ENCODE results near the gene DNAJC4.

Gene DNAJC4

DNA sequence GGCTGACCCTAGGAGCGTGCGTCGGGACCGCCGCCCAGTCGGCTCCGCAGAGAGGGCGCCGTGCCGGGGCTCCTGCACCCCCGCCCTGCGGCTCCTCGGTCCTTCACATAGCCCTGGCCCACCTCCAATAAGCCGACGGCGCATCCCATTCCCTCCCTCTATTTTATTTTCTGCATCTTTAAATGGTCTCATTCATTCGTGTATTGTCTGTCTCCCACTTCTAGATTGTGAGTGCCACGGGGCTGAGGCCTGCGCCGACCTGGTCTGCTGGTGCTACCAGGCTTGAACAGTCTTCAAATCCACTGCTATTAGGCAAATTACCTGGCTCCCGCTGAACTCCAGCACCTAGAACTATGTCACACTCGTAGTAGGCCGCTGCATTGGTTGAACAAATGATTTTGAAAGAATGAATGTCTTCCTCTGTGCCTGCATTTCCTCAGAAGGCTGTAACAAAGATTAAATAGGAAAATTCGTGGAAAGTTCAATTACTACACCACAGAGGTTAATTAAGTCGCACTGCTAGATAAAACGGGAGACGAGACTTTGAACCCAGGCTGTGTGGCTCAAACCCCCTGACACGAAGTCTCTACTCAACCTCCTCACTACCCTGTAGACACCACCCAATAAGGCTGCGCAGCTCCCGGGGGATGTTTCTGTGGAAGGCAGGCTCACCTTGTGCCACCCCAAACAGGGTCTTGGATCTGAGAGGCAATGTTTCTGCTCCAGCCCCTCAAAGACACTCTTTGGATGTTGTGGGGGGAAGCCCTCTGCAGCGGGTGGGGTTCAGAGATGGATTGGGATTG lies 17.6 kb downstream of the DNAJC4 start:
- TF ChIP-seq, protein P1, sequence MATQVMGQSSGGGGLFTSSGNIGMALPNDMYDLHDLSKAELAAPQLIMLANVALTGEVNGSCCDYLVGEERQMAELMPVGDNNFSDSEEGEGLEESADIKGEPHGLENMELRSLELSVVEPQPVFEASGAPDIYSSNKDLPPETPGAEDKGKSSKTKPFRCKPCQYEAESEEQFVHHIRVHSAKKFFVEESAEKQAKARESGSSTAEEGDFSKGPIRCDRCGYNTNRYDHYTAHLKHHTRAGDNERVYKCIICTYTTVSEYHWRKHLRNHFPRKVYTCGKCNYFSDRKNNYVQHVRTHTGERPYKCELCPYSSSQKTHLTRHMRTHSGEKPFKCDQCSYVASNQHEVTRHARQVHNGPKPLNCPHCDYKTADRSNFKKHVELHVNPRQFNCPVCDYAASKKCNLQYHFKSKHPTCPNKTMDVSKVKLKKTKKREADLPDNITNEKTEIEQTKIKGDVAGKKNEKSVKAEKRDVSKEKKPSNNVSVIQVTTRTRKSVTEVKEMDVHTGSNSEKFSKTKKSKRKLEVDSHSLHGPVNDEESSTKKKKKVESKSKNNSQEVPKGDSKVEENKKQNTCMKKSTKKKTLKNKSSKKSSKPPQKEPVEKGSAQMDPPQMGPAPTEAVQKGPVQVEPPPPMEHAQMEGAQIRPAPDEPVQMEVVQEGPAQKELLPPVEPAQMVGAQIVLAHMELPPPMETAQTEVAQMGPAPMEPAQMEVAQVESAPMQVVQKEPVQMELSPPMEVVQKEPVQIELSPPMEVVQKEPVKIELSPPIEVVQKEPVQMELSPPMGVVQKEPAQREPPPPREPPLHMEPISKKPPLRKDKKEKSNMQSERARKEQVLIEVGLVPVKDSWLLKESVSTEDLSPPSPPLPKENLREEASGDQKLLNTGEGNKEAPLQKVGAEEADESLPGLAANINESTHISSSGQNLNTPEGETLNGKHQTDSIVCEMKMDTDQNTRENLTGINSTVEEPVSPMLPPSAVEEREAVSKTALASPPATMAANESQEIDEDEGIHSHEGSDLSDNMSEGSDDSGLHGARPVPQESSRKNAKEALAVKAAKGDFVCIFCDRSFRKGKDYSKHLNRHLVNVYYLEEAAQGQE (IDR thresholded peaks at IDR 0.05; ENCODE audit: insufficient read depth in 1 of 2, low read depth in 2 of 2, low read length in 2 of 2) = no peak
- no peak for TF ChIP-seq FOXP2 (optimal IDR thresholded peaks at IDR 0.05; ENCODE audit: borderline replicate concordance, extremely low read depth, extremely low read length, insufficient read depth)
- no peak for TF ChIP-seq POLR2AphosphoS5 (IDR thresholded peaks at IDR 0.05; ENCODE audit: low read depth, low read length)
- no peak for TF ChIP-seq SIN3A (IDR thresholded peaks at IDR 0.05; ENCODE audit: borderline replicate concordance, insufficient read depth, low read length)
- TF ChIP-seq TAF1 (IDR thresholded peaks at IDR 0.05; ENCODE audit: borderline replicate concordance, insufficient read depth, low read length) = no peak

DNA sequence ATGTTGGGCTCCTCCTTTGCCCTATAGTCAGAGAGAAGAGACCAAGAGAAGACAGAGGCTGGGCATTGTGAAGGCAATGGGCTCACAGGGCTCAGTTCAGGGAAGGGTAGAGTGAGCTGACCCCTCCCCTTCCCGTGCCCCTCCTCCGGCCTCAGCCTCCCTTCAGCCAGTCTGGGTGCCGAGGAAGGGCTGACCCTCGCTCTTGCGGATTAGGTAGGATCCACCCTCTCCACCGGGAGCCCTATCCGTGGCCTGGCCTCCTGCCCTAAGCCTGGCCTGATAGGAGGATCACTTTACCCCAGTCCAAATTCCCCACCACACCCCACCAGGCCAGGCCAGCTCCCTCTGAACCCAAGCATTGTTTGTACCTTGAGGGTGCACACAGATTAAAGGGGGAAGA lies 18.2 kb downstream of the DNAJC4 start:
- TF ChIP-seq FOXP2 (optimal IDR thresholded peaks at IDR 0.05; ENCODE audit: borderline replicate concordance, extremely low read depth, extremely low read length, insufficient read depth) (no peak), SIN3A (IDR thresholded peaks at IDR 0.05; ENCODE audit: borderline replicate concordance, insufficient read depth, low read length) (no peak), POLR2AphosphoS5 (IDR thresholded peaks at IDR 0.05; ENCODE audit: low read depth, low read length) (no peak)
- TF ChIP-seq, protein P1 (IDR thresholded peaks at IDR 0.05; ENCODE audit: insufficient read depth in 1 of 2, low read depth in 2 of 2, low read length in 2 of 2) = no peak

DNA sequence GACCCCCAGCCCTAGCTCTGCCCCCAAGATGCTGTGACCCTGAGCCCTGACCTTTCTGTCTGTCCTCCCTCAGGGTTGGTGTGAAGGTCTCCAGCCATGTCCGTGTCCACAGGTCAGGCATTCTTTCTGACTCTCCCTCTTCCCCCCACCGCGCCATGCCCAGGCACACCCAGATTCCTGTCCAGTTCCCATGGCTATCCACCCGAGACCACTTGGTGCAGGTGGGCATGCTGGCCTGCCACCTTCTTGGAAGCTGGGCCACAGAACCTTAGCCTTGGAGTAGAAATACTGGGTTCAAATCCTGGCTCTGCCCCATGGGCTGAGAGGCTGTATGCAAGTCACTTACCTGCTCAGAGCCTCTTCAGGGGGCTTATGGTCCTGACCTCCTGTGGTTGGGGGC lies 18.7 kb downstream of the DNAJC4 start:
- TF ChIP-seq TAF1 (IDR thresholded peaks at IDR 0.05; ENCODE audit: borderline replicate concordance, insufficient read depth, low read length) (no peak), POLR2AphosphoS5 (IDR thresholded peaks at IDR 0.05; ENCODE audit: low read depth, low read length) (no peak), FOXP2 (optimal IDR thresholded peaks at IDR 0.05; ENCODE audit: borderline replicate concordance, extremely low read depth, extremely low read length, insufficient read depth) (no peak), SIN3A (IDR thresholded peaks at IDR 0.05; ENCODE audit: borderline replicate concordance, insufficient read depth, low read length) (no peak)
- TF ChIP-seq, protein P1 (IDR thresholded peaks at IDR 0.05; ENCODE audit: insufficient read depth in 1 of 2, low read depth in 2 of 2, low read length in 2 of 2) = no peak

DNA sequence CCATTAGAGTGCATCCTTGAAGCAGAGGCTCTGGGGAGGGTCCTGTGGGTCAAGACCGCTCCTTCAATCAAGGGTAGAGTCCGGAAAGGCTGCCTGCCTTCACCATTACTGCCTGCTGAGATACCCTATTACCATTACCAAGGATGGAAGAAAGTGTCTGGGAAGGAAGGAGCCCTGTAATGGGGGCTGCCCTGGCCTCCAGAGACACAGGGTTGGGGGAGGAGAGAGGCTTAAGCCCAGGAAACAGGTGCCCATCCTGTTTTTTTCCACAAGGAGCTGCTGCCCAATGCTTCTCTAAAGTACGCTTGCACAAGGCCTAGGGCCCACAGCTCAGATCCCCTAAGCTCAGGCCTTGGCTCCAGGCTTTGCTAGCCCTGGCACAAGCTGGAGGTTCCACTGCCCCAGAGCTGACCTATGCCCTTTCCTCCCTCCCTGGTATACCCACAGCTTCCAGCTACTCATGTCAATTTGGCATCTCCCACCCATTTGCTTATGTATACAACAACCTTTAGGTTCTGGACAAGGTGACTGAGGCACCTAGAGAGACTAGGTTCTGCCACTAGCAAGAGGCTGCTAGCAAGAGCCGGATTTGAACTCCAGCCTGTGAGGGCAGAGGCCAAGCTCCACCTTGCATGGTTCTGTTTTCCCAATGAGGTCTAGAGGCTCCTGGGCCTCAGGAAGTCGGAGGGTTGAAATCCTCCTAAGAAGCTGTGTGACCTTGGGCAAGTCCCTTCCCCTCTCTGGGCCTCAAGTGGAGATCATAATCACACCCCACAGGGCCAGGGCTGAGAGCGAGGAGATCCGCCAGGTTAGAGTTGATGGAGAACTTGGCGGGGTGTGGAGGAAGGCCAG lies 19.4 kb downstream of the DNAJC4 start:
- TF ChIP-seq, protein P1 (IDR thresholded peaks at IDR 0.05; ENCODE audit: insufficient read depth in 1 of 2, low read depth in 2 of 2, low read length in 2 of 2) = no peak
- TF ChIP-seq POLR2AphosphoS5 (IDR thresholded peaks at IDR 0.05; ENCODE audit: low read depth, low read length) = no peak
- TF ChIP-seq FOXP2 (optimal IDR thresholded peaks at IDR 0.05; ENCODE audit: borderline replicate concordance, extremely low read depth, extremely low read length, insufficient read depth) = no peak
- no peak for TF ChIP-seq TAF1 (IDR thresholded peaks at IDR 0.05; ENCODE audit: borderline replicate concordance, insufficient read depth, low read length)
- no peak for TF ChIP-seq SIN3A (IDR thresholded peaks at IDR 0.05; ENCODE audit: borderline replicate concordance, insufficient read depth, low read length)
